ENCODE results near the gene MEF2B.

The MEF2B gene

DNA sequence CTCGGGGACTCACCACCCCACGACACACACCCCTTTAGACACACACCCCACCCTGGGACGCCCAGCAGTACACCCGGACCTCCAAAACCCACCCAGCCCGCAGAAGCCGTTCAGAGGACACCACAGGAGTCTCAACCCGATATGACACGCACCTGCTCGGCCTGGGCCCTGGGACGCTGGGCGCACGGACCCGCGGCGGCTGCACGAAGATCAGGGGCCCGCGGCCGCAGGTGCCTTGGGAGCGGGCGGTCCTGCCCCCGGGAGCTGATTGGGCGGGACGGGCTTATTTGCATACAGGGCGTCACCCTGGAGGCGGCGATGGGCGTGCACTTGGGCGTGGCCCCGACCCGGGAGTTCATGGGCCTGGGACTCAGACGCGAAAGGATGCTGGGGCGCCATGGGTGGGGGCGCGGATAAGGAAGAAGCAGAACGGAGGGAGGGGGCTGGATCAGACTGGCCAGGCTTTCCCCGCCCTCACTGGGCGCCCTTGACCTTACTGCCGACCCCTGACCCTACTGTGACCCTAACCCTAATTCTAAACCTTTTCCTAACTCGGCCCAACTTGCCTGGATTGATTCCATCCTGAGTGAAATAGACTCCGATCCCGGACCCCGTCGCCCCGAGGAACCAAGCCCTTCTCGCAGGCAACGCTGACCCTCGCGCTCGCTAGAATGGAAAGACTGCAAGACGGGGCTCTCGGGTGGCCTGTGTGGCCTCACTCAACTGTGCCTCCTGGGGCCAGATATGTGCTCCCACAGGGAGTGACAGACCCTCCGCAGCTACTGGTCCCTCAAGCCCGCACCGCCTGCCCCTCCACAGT lies at the start of gene MEF2B:
MEF2B (minus strand) TSS at position 211 of the 820 bp plus-strand sequence. CDS start 19,528 bp downstream, outside the sequence.
- peak; percentile 92 for DNase-seq

DNA sequence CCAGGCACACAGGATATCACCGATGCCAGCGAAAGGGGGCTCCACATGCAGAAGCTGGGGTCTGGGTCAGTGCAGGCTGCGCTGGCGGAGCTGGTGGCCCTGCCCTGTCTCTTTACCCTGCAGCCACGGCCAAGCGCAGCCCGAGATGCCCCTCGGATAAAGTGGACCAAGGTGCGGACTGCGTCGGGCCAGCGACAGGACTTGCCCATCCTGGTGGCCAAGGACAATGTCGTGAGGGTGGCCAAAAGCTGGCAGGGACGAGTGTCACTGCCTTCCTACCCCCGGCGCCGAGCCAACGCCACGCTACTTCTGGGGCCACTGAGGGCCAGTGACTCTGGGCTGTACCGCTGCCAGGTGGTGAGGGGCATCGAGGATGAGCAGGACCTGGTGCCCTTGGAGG lies 48.8 kb upstream of the MEF2B start:
- no peak for DNase-seq

DNA sequence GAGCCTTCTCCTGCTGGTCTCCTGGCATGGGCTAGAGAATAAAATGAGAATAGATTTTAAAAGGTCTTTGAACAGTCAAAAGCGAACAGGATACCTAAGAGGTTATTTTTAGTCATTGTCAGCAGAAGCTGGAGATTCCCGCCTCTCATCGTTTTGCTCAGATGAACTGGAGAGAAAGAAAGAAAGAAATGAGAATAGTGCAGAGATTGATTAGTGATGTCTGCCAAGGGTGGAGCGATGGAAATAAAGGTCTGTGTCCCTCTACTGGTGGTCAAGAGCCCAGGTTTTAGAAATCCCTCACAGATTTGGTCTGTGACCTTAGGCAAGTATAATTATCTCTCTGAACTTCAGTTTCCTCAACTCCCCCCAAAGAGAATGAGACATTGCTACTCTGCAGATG lies 47.0 kb upstream of the MEF2B start:
- DNase-seq: no peak

DNA sequence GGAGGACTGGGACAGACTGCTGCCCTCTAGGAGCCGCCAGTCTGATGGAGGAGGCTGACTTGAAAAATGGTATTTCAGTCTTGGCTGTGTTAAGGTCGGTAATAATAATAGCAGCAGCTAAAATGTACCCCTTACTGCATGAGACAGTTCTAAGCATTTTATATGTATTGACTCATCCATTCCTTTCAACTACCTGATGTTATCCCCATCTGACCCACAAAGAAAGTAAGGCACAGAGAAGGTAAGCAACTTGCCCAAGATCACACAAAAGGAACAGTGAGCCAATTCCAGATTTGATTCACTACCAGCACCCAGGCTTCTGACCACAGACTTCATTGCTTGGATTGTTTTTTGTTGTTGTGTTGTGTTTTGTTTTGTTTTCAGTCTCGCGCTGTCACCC lies 45.7 kb upstream of the MEF2B start:
- no peak for DNase-seq

DNA sequence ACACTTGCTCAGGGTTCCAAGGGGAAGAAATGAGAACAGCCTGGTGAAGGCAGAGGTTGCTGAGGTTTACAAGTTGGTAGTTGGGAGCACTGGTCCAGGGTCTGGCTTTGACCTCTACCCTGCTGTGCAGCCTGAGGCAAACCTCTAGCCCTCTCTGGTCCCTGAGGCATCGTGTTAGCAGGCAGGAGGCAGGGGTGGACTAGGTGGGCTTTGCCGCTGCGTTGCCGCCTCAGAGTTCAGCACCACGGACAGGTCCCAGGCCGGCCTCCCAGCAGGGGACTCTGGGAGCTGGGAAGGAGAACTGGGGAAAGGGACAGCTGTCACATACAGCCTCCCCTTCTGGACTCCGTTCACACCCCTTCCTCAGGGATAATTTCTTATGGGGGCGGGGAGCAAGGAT lies 44.8 kb upstream of the MEF2B start:
- DNase-seq: peak; percentile 93

DNA sequence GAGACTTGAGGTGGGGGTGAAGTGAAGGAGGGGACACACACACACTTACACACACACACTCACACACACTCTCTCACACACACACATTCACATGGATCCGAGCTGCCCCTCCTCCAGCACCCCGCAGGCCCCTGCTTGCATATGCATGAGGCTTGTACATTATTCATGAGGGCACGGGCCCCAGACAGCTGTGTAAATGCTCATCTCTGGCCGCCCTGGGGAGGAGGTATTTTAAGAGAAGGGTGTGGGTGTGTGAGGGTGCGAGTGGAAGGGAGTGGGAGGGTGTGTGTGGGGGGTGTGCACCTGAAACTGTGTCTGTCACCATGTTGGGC lies 44.1 kb upstream of the MEF2B start:
- no peak for DNase-seq

DNA sequence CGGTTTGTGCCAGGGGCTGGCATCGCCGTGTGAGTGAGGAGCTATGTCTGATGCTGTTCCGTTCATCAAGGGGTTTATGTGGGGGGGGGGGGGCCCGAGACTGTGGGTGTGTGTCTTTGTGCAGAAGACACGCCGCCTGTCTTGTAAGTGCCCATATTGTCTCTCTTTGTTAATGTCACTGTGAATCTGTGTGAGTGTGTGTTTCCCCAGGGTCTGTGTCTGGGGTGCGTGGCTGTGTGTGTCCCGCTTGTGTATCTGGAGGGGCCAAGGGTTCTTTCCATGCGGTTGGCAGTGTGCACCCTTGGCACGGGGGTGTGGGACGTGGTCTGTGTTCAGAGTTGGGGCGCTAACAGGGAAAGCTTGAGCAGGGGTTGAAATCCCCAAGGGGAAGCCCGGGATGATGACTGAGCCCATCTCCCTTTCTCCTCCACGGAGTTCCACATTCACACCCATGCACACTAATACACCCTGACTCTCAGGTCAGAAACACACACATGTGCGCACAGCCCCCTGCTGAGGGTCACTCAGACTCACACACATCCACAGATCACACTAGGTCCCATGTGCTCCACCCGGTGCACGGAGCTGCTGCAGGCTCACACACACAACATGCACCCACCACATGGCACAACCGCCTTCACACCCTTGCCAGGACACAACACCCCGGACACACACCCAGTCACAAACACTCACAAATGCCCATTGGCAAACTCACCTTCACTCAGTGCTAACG lies 43.5 kb upstream of the MEF2B start:
- DNase-seq: no peak

DNA sequence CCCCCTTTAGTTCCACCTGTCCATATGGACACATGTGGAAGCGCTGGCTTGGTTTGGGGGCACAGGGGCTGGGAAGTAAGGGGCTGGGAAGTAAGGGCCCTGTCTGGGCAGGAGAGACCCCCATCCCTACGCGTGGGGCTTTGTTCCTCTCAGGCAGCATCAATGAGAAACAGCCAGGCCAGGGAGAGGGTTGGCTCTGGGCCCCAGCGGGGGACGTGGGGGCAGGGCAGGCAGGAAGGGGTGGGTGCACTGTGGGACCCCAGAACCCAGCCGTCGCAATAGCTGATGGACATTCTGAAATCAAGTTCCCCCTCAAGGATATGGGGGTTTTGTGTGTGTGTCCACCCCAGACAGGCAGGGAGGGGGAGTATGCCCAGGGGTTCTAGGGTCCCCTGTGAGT lies 42.9 kb upstream of the MEF2B start:
- DNase-seq: no peak

DNA sequence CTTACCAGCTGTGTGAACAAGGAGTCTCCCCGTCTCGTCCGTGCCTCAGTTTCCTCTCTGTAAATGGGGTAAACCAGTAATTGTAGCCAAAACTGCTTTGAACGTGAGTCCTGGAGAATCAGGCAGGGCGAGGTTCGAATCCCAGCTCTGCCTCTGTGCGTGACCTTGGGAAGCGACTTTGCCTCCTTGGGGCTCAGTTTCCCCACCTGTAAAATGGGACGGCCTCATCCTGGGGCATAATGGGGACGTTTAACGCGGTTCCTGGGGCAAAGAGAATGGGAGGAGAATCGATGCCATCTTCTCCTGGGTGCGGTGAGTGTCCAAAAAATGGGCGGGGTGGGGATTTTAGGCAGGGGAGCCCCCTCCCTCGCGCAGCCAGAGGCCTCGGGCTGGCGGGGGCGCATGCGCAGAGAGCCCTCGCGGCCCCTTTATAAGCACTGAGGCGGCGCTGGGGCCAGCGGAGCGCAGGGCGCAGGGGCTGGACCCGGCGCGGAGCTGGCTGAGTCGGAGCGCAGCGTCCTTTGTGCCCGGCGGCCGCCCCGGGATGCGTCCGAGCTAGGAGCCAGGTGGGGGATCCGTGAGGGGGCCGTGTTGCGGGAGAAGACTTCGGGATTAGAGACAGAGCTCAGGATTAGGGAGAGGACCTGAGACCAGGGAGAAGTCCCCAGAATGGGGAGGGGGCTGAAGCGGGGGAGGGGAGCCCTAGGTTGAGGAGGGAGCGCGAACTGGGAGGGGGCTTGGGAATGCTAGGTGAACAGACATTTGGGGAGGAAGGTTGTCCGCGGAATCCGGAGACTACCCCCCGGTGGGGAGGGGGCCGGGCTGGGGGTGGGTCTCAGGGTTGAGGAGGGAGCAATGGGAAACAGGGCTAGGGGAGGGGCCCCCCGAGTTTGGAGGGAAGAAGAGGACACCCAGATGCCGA lies 41.7 kb upstream of the MEF2B start, which contains the start of gene NCAN:
NCAN (plus strand) TSS at position 460 of the 922 bp plus-strand sequence. CDS start 4,996 bp downstream, outside the sequence.
- DNase-seq: no peak

DNA sequence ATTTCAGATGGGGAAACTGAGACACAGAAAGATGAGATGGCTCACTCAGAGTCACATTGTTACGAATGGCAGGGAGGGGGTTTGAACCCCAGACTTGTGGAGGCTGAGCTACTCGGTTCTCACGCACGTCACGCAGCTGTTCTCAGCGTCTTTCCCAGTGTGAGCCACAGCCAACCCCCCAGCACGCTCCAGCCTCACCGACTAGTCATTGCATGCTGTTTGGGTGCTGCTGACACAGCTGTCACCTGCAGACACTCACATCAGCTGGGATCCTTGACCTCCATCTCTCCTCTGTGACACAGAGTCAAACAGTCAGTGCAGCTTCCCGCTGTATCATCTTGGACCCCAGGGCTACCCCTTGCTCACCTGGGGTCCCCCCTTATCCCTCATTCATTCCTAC lies 39.3 kb upstream of the MEF2B start:
- no peak for DNase-seq

DNA sequence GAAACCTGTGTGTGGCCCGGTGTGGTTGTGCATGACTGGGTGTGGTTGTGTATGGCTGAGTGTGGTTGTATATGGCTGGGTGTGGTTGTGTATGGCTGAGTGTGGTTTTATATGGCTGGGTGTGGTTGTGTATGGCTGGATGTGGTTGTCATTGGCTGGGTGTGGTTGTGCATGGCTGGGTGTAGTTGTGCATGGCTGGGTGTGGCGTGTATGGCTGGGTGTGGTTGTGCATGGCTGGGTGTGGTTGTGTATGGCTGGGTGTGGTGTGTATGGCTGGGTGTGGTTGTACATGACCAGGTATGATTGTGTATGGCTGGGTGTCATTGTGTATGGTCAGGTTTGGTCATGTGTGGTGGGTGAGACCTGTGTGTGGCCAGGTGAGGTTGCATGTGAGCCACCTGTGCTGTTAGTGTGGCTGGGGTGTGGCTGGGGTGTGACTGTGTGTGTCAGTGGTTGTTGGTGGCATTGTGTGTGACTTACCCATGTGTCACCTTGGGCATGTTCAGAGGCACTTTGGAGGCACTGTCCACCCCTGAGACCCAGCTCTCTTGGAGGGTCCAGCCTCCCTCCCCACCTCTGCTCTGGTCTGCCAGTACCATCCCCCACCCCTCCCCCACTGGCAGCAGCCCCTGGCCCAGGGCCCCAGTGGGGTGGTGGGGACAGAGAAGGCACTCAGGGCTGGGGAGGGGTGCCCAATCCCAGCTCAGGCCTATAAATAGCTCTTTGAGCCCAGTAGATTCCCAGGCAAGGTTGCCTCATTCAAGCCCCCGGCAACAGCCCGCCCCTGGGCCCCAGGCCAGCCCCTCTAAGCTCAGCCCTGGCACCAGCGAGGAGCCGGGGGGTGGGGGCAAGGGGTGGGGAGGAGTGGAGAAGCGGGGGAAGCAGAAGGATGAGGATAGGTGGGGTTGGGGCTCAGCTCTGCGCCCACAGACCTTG lies 37.8 kb upstream of the MEF2B start:
- DNase-seq: no peak

DNA sequence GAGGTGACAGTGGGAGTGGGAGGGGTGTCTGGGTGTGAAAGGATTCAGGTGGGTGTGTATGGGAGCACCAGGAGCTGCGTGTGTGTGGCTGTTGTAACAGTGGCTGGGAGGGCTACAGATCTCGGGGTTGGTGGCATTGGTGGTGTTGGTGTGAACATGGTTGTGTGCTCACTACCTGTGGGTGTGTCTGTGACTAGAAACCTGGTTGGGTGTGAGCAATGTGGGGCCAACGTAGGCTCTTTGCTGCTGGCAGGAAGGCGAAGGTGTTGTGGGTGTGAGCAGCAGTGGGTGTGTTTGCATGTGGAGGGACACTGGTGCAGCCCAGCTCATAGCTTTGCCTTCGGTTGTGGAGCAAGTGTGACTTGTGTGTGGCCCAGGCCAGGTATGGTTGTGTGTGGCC lies 36.9 kb upstream of the MEF2B start:
- DNase-seq: no peak

DNA sequence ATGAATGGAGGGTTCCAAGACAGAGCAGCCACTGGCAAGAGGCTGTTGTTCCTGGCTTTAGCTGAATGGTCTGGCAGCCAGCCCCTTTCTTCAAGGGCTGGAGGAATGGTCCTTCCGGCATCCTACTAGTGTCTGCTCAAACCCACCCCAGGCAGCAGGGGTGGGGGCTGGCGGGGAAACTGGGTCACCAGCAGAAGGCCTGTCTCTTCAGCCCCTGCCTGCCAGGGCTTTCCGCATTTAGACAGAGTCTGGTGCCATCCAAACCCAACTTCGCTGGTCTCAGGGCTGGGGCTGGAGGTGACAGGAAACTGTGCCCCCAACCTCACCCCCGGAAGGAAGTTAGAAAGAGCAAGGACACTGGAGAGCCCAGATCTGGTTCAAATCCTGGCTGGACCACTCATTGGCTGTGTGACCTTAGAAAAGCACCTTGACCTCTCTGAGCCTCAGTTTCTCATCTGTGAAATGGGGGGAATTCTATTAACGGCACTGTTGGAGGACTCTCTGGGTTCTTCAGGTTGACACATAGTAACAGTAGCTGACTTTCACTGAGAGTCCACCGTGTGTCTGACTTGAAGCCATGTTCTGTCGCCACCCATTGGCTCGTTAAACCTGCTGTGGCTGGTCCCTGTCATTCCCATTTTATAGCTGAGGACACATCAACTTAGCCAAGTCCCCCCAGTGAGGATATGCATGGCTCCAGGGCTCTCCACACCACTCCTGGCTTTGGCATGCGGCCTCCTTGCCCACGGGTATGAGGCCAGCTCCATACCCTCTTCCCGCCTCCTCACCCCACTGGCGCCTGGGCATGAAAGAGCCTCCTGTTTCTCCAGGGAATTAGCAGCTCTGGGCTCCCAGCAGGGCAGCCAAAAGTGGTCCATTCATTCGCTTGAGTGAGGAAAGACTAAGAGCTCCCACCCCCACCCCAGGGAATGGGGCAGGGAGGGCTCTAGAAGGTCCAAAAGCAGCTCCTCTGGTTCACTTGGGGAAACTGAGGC lies 35.6 kb upstream of the MEF2B start:
- DNase-seq: no peak

DNA sequence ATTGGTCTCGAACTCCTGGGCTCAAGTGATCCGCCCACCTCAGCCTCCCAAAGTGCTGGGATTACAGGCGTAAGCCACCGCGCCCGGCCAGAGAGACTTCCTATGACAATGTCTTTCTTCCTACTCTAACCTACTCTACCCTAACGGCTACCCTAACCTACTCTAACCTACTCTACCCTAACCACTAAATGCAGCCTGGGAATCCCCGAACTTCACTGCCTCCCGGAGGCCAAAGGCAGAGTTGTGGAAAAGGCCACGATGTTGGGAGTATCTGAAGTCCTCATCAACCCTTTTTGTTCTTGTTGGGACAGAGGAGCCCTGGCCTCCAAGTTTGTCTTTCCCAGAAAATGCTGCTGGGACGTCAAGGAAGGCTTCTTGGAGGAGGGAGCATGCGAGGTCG lies 34.1 kb upstream of the MEF2B start:
- no peak for DNase-seq

DNA sequence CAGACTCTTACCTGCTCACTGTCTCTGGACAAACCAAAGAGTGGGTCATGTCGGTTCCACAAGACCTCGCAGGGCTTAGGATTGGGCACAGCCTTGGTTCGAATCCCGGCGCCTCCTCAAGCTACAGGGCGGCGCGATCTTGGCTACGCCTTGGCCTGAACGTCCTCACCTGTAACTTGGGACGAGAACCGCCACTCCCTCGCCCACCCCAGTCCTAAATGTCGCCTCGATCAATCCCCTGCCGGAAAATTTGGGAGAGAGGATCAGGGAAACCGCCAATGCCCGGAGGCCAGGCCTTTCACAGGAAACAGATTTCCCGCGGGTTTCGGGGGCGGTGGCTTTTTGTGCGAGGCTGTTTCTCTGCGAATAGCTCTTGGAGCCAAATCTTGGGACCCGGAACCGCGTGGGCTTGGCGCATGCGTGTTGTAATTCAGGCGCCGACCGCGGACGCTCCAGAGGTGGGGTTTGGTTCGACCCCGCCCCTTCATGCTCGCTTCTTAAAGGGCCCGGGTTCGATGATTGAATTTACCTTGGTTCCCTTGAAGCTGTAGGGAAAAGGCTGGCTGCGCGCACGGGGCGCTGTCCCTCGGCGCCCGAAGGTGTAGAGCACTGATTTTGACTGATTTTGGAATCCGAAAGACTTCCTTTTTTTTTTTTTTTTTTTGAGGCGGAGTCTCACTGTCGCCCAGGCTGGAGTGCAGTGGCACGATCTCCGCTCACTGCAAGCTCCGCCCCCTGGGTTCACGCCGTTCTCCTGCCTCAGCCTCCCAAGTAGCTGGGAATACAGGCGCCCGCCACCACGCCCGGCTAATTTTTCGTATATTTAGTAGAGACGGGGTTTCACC lies 33.2 kb upstream of the MEF2B start, which contains the start of gene NR2C2AP:
NR2C2AP (minus strand) TSS at position 403 of the 845 bp plus-strand sequence; CDS start at position 49, 354 bp downstream.
- DNase-seq: peak; percentile 92

DNA sequence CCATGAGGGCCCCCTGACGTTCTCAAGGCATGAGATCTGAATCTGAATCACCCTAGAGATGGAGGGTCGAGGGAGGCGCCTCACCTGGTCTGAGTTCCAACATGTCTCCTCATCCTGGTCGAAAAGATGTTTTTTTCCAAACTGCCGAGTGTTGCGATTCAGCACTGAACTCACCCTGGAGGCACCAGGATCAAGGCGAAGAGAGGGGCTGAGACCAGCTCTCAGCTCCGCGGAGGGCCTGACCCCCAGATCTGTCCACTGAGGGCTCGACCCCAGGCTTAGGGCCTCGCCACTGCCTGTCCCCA lies 32.6 kb upstream of the MEF2B start:
- no peak for DNase-seq

DNA sequence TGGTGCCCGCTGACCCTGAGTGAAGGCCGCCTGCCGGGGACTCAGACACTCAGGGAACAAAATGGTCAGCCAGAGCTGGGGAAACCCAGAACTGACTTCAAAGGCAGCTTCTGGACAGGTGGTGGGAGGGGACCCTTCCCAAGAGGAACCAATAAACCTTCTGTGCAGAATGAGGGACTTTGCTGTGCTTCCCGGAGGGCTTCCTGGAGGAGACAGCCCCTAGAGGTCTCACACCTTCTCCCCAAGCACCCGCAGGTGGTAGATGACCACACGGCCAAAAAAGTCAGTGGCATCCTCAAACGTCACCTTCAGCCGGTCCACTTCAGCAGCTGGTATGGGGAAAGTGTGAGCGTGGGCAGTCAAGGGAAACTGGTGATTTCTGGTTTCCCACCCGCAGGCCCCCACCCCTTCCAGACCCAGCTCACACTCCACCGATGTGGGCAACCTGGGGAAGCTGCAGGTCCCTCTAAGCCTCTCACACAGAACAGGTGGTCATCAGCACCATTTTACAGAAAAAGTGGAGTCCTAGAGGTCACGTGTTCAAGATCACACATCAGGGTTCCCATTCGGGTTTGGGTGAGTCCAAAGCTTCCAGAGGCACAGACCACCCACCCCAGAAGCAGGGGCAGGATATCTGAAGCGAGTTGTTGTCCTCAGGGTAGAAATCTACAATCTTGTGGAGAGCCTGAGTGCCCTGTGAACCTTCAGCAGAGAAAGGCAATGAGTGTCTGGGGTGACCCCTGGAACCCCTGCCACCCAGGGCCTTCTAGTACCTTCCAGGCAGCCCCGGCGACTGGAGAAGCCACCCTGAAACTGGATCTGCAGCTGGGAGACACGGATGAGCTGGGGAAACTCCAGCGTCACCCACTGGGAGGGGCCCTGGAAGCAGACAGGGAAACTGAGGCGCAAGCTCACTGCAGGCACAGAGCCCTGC lies 31.9 kb upstream of the MEF2B start:
- no peak for DNase-seq

DNA sequence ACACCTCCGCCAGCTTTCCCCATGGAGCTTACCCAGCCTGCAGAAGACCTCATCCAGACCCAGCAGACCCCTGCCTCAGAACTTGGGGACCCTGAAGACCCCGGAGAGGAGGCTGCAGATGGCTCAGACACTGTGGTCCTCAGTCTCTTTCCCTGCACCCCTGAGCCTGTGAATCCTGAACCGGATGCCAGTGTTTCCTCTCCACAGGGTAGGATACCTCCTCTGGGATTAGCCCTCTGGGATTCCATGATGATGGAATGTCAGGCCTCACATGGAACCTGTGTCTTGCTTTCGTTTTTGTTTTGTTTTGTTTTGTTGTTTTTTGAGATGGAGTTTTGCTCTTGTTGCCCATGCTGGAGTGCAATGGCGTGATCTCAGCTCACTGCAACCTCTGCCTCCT lies 23.9 kb upstream of the MEF2B start:
- DNase-seq: no peak

Data from islet precursor cell (in vitro differentiated cells).